ENCODE results near the gene DGKD. TPM values are rescaled to one million over a fixed set of nuclear protein-coding genes. Genes with fewer than 3 reads are reported as not detected.

The DGKD gene
- total and polyA plus RNA-seq, 2 donors (not counting 1 experiment from before 2014, with no cell fraction given): 6.0 to 9.9 TPM

DNA sequence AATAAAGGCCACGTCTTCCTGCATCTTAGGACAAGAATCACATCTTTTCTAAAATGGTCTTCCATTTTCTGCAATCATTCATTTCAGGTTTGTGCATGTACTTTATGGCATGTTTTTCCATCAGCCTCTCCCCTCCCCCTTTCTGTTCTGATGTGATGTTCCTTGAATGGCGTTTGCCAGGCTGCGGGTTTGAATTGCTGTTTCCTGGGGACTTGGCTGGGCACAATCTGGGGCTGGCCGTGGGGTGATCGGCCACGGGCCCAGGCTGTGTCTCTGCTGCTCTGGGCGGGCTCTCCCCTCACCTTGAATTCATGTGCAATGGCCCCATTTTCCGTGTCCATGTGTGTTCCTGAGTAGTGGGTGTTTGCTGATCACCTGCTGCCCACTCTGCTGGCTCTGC lies 15.2 kb downstream of the DGKD start:
- H4K20me1 ChIP-seq (ENCODE audit: control insufficient read depth, extremely low read depth, insufficient read depth, low read length): no peaks in the 10 kb centered on the region
- no peak for TF ChIP-seq CTCF (conservative IDR thresholded peaks at IDR 0.05 in 1 of 2, IDR thresholded peaks at IDR 0.05 in 1 of 2; ENCODE audit: low read depth in 1 of 2, low read length in 2 of 2)
- no peak for TF ChIP-seq EZH2 (IDR thresholded peaks at IDR 0.05; ENCODE audit: low read length, missing control alignments)
- no peak overlapping the region for H3K9ac ChIP-seq (ENCODE audit: insufficient read depth, low read length)
- no peaks in the 10 kb centered on the region for H3K36me3 ChIP-seq (ENCODE audit: control insufficient read depth, insufficient read depth, low read length)
- H3K27me3 ChIP-seq (ENCODE audit: control insufficient read depth, insufficient read depth, low read length): no peaks in the 10 kb centered on the region
- DNase-seq (ENCODE audit: low read depth in 2 of 2): no peak
- H3K9me3 ChIP-seq (ENCODE audit: control insufficient read depth, insufficient read depth, low read depth, low read length): no peaks in the 10 kb centered on the region
- no peak overlapping the region for H3K27ac ChIP-seq (ENCODE audit: insufficient read depth, low read length)
- no peak overlapping the region for H3K4me2 ChIP-seq (ENCODE audit: extremely low read depth, insufficient read depth, low read length)
- H3K79me2 ChIP-seq (ENCODE audit: control insufficient read depth, insufficient read depth, low read length): no peaks in the 10 kb centered on the region
- no peaks in the 10 kb centered on the region for H3K4me1 ChIP-seq (ENCODE audit: control insufficient read depth, extremely low read depth, insufficient read depth, low read length)
- H3K4me3 ChIP-seq (replicated peaks in 1 of 4; ENCODE audit: control extremely low read depth in 1 of 4, insufficient read depth in 1 of 4, low read depth in 3 of 4, low read length in 4 of 4): no peak overlapping the region
- no peak overlapping the region for H2AFZ ChIP-seq (ENCODE audit: low read length)

DNA sequence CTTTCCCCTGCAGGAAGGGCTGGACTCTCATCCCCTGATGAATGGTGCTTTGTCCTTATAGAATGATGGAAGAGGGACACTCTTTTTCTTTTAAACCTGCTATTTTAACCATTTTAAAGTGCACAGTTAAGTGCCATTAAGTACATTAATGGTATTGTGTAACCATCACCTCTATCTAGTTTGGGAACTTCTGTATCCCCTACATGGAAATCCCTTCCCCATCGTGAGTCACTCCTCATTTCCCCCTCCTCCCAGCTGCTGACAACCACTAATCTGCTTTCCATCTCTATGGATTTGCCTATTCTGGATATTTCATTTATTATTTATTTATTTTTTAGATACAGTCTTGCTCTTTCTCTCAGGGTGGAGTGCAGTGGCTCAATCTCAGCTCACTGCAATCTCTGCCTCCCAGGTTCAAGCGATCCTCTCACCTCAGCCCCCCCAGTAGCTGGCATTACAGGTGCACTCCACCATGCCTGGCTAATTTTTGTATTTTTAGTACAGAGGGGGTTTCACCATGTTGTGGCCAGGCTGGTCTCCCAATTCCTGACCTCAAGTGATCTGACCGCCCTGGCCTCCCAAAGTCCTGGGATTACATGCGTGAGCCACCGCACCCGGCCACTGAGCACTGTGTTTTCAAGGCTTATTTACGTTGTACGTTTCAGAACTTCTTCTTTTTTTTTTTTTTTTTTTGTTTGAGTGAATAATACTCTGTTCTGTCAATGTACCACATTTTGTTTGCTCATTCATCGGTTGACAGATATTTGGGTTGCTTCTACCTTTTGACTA lies 15.8 kb downstream of the DGKD start:
- Histone ChIP-seq H3K36me3 (ENCODE audit: control insufficient read depth, insufficient read depth, low read length) (no peaks in the 10 kb centered on the region), H3K4me1 (ENCODE audit: control insufficient read depth, extremely low read depth, insufficient read depth, low read length) (no peaks in the 10 kb centered on the region), H4K20me1 (ENCODE audit: control insufficient read depth, extremely low read depth, insufficient read depth, low read length) (no peaks in the 10 kb centered on the region), H3K4me2 (ENCODE audit: extremely low read depth, insufficient read depth, low read length) (no peak overlapping the region), H3K4me3 (replicated peaks in 1 of 4; ENCODE audit: control extremely low read depth in 1 of 4, insufficient read depth in 1 of 4, low read depth in 3 of 4, low read length in 4 of 4) (no peak overlapping the region), H2AFZ (ENCODE audit: low read length) (no peak overlapping the region), H3K9ac (ENCODE audit: insufficient read depth, low read length) (no peak overlapping the region), H3K27me3 (ENCODE audit: control insufficient read depth, insufficient read depth, low read length) (no peaks in the 10 kb centered on the region), H3K79me2 (ENCODE audit: control insufficient read depth, insufficient read depth, low read length) (no peaks in the 10 kb centered on the region), H3K27ac (ENCODE audit: insufficient read depth, low read length) (no peak overlapping the region), H3K9me3 (ENCODE audit: control insufficient read depth, insufficient read depth, low read depth, low read length) (no peaks in the 10 kb centered on the region)
- TF ChIP-seq CTCF (conservative IDR thresholded peaks at IDR 0.05 in 1 of 2, IDR thresholded peaks at IDR 0.05 in 1 of 2; ENCODE audit: low read depth in 1 of 2, low read length in 2 of 2) (no peak), EZH2 (IDR thresholded peaks at IDR 0.05; ENCODE audit: low read length, missing control alignments) (no peak)
- peak in 1 of 2 donors; percentile 19 for DNase-seq (ENCODE audit: low read depth in 2 of 2)

DNA sequence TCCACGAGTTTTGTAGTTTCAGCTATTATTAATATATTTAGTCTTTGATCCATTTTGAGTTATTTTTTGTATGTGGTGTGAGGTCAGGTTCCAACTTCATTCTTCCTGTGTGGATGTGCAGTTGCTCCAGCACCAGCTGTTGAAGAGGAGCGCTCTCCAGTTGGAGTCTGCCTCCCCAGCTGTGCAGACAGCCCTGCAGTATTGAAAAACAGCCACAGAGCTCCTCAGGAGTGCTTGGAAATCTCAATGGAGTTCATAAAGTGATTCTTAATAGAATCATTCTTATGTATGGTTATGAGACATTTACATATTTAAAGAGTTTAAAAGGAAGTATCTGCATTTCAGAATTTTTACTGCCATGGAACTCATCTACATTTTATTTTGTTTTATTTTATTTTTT lies 17.3 kb downstream of the DGKD start:
- H3K9me3 ChIP-seq (ENCODE audit: control insufficient read depth, insufficient read depth, low read depth, low read length): no peaks in the 10 kb centered on the region
- H2AFZ ChIP-seq (ENCODE audit: low read length): no peak overlapping the region
- no peaks in the 10 kb centered on the region for H3K4me1 ChIP-seq (ENCODE audit: control insufficient read depth, extremely low read depth, insufficient read depth, low read length)
- H3K79me2 ChIP-seq (ENCODE audit: control insufficient read depth, insufficient read depth, low read length): no peaks in the 10 kb centered on the region
- no peaks in the 10 kb centered on the region for H3K36me3 ChIP-seq (ENCODE audit: control insufficient read depth, insufficient read depth, low read length)
- H3K27ac ChIP-seq (ENCODE audit: insufficient read depth, low read length): no peak overlapping the region
- TF ChIP-seq EZH2 (IDR thresholded peaks at IDR 0.05; ENCODE audit: low read length, missing control alignments): no peak
- no peak for TF ChIP-seq CTCF (conservative IDR thresholded peaks at IDR 0.05 in 1 of 2, IDR thresholded peaks at IDR 0.05 in 1 of 2; ENCODE audit: low read depth in 1 of 2, low read length in 2 of 2)
- H3K4me3 ChIP-seq (replicated peaks in 1 of 4; ENCODE audit: control extremely low read depth in 1 of 4, insufficient read depth in 1 of 4, low read depth in 3 of 4, low read length in 4 of 4): no peak overlapping the region
- H3K4me2 ChIP-seq (ENCODE audit: extremely low read depth, insufficient read depth, low read length): no peak overlapping the region
- DNase-seq (ENCODE audit: low read depth in 2 of 2): peak in 1 of 2 donors; percentile 34
- no peak overlapping the region for H3K9ac ChIP-seq (ENCODE audit: insufficient read depth, low read length)
- H4K20me1 ChIP-seq (ENCODE audit: control insufficient read depth, extremely low read depth, insufficient read depth, low read length): no peaks in the 10 kb centered on the region
- no peaks in the 10 kb centered on the region for H3K27me3 ChIP-seq (ENCODE audit: control insufficient read depth, insufficient read depth, low read length)

Data from fibroblast of lung (primary cell).